Erythroblast (primary cell): ENCODE measurements around the gene CFTR.

Experiments used
- GATA1 ChIP-seq: IDR thresholded peaks from 2 replicates; pipeline ENCODE4 v1.6.1; 2011; ENCODE audit warnings: low read depth, mild to moderate bottlenecking, control low read depth, low read length, moderate library complexity
- POLR2A ChIP-seq: IDR thresholded peaks from 2 replicates; pipeline ENCODE4 v1.6.1; 2011; ENCODE audit warnings: mild to moderate bottlenecking, low read length

- TF ChIP-seq POLR2A (no peak), GATA1 (no peak)
Measured at GRCh38 chr7:117567781-117568180, 88.0 kb downstream of the CFTR start.
